NCI-H748 (cell line): ENCODE data around the gene RASAL2.
"Not testable (repeated sequence)": the region's sequence is repeated elsewhere in the genome, so short reads cannot be mapped to it uniquely, and the experiment has no call there.

Experiments
- DNase-seq: peaks from one replicate; lab custom pipeline; 2025; ENCODE audit not compliant: unreplicated experiment; lab: John Stamatoyannopoulos, UW

RASAL2 gene

DNA sequence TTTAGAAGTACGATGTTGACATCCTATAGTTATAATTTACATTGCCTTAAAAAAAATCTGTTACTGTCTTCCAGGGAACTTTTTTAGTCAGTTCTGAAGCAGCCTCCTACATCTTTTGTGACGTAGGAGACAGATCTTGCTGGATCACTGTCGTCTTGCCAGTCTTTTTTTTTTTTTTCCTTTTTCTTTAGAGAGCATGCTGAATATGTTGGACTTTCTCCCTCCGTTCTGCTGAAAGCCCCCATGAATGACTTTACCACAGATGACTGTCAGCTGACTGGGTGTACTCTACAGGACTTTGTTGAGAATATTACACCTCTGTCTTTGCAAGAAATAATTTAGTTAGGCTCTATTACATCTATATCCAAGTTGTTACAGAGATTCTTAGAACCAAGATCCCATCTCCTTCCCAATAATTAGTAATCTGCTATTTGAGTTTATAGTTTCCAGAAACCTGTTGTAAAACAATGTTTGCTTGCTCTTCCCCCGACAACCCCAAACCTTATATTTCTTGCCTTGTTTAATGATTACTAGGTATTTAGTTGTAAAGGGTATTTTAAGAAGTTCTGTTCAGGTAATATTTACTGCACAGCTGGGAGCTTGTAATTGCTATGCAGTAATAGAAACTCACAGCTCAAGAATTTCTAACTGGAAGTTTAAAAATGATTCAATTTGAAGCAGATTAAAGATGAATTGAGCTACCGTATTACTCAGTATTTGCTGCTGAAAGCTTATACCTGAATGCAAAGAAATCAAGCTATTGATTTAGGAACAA lies 61.8 kb downstream of the RASAL2 start:
- DNase-seq: no peak

GRCh38 chr1:178160736-178161475 lies 67.0 kb downstream of the RASAL2 start:
- no peak for DNase-seq

DNA sequence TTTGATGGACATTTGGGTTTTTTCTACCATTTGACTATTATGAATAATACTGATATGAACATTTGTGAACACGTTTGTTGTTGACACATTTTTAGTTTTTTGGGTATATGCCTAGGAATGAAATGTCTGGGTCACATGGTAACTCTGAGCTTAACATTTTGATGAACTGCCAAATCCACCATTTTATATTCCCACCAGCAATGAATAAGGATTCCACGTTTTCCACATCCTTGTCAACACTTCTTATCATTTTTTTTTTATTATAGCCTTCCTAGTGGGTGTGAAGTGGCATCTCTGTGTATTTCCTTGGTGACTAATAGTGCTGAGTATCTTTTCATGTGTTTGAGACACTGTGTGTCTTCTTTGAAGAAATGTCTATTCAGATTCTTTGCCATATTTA lies 67.6 kb downstream of the RASAL2 start:
- no peak for DNase-seq

DNA sequence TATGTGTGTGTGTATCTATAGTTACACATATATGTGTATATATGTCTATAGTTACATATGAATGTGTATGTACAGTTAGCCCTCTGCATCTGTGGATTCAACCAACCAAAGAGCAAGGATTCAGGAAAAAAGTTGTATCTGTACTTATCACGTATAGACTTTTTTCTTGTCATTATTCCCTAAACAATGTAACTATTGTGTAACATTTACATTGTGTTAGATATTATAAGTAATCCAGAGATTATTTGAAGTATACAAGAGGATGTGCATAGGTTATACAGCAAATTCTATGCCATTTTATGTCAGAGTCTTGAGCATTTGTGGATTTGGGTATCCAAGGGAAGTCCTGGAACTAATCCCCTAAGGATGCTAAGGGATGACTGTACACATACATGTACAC lies 71.3 kb downstream of the RASAL2 start:
- DNase-seq: no peak

GRCh38 chr1:178166429-178167024 lies 72.6 kb downstream of the RASAL2 start:
- DNase-seq: no peak

GRCh38 chr1:178168536-178168935 lies 74.6 kb downstream of the RASAL2 start:
- no peak for DNase-seq

- DNase-seq: no peak
Observed at GRCh38 chr1:178169649-178170048, 75.7 kb downstream of the RASAL2 start.

GRCh38 chr1:178172939-178173338 lies 79.0 kb downstream of the RASAL2 start:
- no peak for DNase-seq

GRCh38 chr1:178174539-178174938 lies 80.6 kb downstream of the RASAL2 start:
- no peak for DNase-seq

GRCh38 chr1:178180405-178180804 lies 86.5 kb downstream of the RASAL2 start:
- no peak for DNase-seq

- no peak for DNase-seq
Observed at GRCh38 chr1:178183796-178184195, 89.9 kb downstream of the RASAL2 start.

- no peak for DNase-seq
Observed at GRCh38 chr1:178188306-178188705, 94.4 kb downstream of the RASAL2 start.

DNA sequence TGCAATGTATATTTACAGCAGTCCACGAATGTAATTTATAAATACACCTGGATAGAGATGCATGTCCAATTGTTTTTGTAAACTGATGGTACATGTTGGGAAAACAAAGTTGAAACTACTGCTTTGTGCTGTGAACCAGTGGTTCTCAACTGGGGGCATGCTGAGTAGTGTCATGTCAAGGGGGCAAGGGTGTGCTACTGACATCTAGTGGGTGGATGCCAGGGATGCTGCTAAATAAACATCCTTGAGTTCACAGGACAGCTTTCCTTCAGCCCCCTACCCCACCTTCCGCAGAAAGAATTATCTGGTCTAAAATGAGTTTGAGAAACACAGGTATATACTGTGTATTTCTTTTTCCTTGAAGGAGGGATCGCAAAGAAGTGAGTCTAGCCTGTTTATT lies 95.9 kb downstream of the RASAL2 start:
- peak; percentile 15 for DNase-seq

- DNase-seq: no peak
Observed at GRCh38 chr1:178190881-178191280, 97.0 kb downstream of the RASAL2 start.

- DNase-seq: no peak
Observed at GRCh38 chr1:178192686-178193085, 98.8 kb downstream of the RASAL2 start.

GRCh38 chr1:178196631-178197030 lies 102.7 kb downstream of the RASAL2 start:
- DNase-seq: no peak

DNA sequence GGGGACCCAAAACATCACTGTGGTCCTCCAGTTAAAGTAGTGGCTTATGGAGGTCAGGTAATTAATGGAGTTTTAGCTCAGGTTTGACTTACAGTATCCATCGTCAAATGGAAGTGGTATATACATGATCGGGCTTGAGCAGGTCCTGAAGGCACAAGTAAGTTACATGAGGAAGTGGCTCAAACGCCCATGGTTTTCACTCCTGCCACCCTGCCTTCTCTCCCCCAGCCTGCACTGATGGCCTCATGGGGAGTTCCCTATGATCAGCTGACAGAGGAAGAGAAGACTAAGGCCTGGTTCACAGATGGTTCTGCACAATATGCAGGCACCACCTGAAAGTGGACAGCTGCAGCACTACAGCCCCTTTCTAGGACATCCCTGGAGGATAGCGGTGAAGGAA lies 108.2 kb downstream of the RASAL2 start:
- not testable (repeated sequence) for DNase-seq

DNA sequence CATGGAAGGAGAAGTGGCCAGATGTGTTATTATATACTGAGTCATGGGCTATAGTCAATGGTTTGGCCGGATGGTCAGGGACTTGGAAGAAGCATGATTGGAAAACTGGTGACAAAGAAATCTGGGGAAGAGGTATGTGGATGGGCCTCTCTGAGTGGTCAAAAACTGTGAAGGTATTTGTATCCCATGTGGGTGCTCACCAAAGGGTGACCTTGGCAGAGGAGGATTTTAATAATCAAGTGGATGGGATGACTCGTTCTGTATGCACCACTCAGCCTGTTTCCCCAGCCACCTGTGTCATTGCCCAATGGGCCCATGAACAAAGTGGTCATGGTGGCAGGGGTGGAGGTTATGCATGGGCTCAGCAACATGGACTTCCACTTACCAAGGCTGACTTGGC lies 108.6 kb downstream of the RASAL2 start:
- not testable (repeated sequence) for DNase-seq

GRCh38 chr1:178208269-178208856 lies 114.5 kb downstream of the RASAL2 start:
- not testable (repeated sequence) for DNase-seq

GRCh38 chr1:178209935-178210334 lies 116.0 kb downstream of the RASAL2 start:
- DNase-seq: no peak

DNA sequence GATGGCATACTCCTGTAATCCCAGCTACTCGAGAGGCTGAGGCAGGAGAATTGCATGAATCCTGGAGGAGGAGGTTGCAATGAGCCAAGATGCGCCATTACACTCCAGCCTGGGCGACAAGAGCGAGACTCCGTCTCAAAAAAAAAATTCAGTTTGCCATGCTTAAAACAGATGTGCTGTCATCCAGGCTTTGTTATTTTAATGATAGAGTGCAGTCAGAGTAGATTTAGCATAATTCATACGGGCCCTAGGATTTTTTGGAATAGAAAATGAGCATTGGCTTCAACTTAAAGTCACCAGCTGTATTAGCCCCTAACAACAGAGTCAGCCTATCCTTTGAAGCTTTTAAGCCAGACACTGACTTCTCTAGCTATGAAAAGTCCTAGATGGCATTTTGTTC lies 124.6 kb downstream of the RASAL2 start:
- DNase-seq: no peak

DNA sequence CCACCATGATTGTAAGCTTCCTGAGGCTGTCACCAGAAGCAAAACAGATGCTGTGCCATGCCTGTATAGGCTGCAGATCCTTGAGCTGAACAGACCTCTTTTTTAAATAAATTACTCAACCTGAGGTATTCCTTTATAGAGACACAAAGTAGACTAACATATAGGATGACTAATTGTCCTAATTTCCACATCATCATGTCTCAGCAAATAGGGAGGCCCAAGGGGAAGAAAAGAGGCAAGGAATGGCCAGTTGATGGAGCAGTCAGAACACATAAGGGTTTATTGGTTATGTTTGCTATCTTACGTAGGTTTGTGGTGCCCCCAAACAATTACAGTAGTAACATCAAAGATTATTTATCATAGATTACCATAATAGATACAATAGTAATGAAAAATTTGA lies 126.2 kb downstream of the RASAL2 start:
- DNase-seq: no peak
